Astrocyte of the spinal cord (primary cell): ENCODE data around the gene PTPRG.

Experiments
- DNase-seq: peaks from one replicate; pipeline ENCODE4 v3.0.0; 2011; ENCODE audit warnings: low read depth, low spot score
- H3K4me3 ChIP-seq: 2 replicates; pipeline ENCODE4 v1.5.1; 2011; ENCODE audit warnings: low read depth, mild to moderate bottlenecking, low read length, moderate library complexity
- CTCF ChIP-seq: IDR thresholded peaks from 2 replicates; pipeline ENCODE4 v1.5.1; 2012; ENCODE audit warnings: low read depth, mild to moderate bottlenecking, low read length, inconsistent platforms
- in situ Hi-C: cut with HindIII; loops from 2 replicates; pipeline ENCODE4 v1.10.0; 2017; ENCODE audit warnings: low sequenced_read_pairs

The PTPRG gene

GRCh38 chr3:61686228-61686648 lies 124.9 kb downstream of the PTPRG start:
- H3K4me3 ChIP-seq, result no peak overlapping the region
- no peak for TF ChIP-seq CTCF
- in situ Hi-C loops, result no loop called here

GRCh38 chr3:61687206-61687605 lies 125.8 kb downstream of the PTPRG start:
- in situ Hi-C loops, result no loop called here
- no peak for DNase-seq
- H3K4me3 ChIP-seq, result no peak overlapping the region
- TF ChIP-seq CTCF, result no peak

More at GRCh38 chr3:61686228-61686648, 124.9 kb downstream of the PTPRG start:
- DNase-seq, result no peak

DNA sequence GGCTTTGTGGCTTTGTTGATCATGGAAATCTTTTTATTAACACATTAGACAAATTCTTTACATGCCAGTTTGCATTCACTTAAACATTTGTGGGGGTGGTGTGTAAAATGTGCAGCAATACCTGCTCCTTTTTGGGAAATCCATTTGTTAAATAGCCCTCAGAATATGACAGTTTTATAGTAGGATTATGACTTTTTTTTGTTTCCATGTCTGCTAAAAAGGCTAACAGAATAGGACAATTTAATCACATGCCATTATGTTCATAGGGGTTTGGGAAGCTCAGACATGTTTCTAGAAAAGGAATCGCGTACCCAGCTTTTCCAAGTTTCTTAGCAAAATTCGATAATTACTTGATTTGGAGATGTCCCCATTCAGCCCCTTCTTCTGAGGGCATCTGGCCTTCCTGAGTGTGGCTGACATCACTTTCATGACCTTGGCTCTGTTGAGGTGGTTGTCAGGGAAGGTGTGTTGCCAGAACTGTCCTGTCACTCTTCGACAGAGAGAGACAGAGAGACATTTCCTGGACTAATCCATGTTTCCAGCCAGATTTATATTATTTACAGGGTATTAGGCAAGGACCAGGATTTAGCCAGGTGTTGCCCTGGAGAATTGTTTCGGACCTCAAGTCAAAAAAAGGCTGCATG lies 126.4 kb downstream of the PTPRG start:
- in situ Hi-C loops, result no loop called here
- no peak for TF ChIP-seq CTCF
- H3K4me3 ChIP-seq, result no peak overlapping the region
- no peak for DNase-seq

GRCh38 chr3:61688307-61688984 lies 127.1 kb downstream of the PTPRG start:
- no peak overlapping the region for H3K4me3 ChIP-seq
- in situ Hi-C loops, result no loop called here
- no peak for DNase-seq
- no peak for TF ChIP-seq CTCF

GRCh38 chr3:61690016-61690415 lies 128.6 kb downstream of the PTPRG start:
- in situ Hi-C loops, result no loop called here
- no peak for DNase-seq
- no peak for TF ChIP-seq CTCF
- H3K4me3 ChIP-seq, result no peak overlapping the region

GRCh38 chr3:61691466-61691865 lies 130.1 kb downstream of the PTPRG start:
- in situ Hi-C loops, result no loop called here
- no peak for TF ChIP-seq CTCF
- no peak overlapping the region for H3K4me3 ChIP-seq
- DNase-seq, result no peak
